Neural progenitor cell (in vitro differentiated cells): ENCODE results near the gene ARAP3. TPM values are rescaled to one million over a fixed set of nuclear protein-coding genes. Genes with fewer than 3 reads are reported as not detected.

ENCODE experiments used
- DNase-seq: peaks from one replicate; pipeline ENCODE4 v3.0.0-alpha.2; 2016; ENCODE audit warnings: low spot score
- H2AFZ ChIP-seq: fragments of 200-600 bp; sonication (generic); replicated peaks from 2 replicates; pipeline ENCODE4 v1.6.1; 2016; ENCODE audit warnings: antibody characterized with exemption
- H3F3A ChIP-seq: fragments of 200-600 bp; sonication (generic); 2 replicates; pipeline ENCODE4 v1.6.1; 2016; ENCODE audit warnings: antibody characterized with exemption, low read depth
- H3K27ac ChIP-seq: fragments of 200-600 bp; sonication (generic); 2 replicates; pipeline ENCODE4 v1.5.1; 2016; ENCODE audit warnings: mild to moderate bottlenecking
- H3K27me3 ChIP-seq: fragments of 200-600 bp; sonication (generic); 2 replicates; pipeline ENCODE4 v1.6.1; 2016; ENCODE audit warnings: mild to moderate bottlenecking, moderate library complexity
- H3K36me3 ChIP-seq: fragments of 200-600 bp; sonication (generic); 2 replicates; pipeline ENCODE4 v1.5.1; 2016
- H3K4me1 ChIP-seq: fragments of 200-600 bp; sonication (generic); 2 replicates; pipeline ENCODE4 v1.6.1; 2016; ENCODE audit warnings: mixed run types
- H3K4me2 ChIP-seq: fragments of 200-600 bp; sonication (generic); 2 replicates; pipeline ENCODE4 v1.6.1; 2016
- H3K4me3 ChIP-seq: fragments of 200-600 bp; sonication (generic); 2 replicates; pipeline ENCODE4 v1.5.1; 2016
- H3K79me2 ChIP-seq: fragments of 200-600 bp; sonication (generic); 2 replicates; pipeline ENCODE4 v1.6.1; 2016; ENCODE audit warnings: low read depth
- H3K9ac ChIP-seq: fragments of 200-600 bp; sonication (generic); 2 replicates; pipeline ENCODE4 v1.6.1; 2016
- H3K9me3 ChIP-seq: fragments of 200-600 bp; sonication (generic); 2 replicates; pipeline ENCODE4 v1.5.1; 2016; ENCODE audit warnings: low read depth
- H4K20me1 ChIP-seq: fragments of 200-600 bp; sonication (generic); 2 replicates; pipeline ENCODE4 v1.6.1; 2016; ENCODE audit warnings: low read depth
- H3K27ac Mint-ChIP-seq: 3 replicates; pipeline ENCODE4 v1.8.0; 2021; ENCODE audit warnings: mixed read lengths
- H3K27me3 Mint-ChIP-seq: 2 replicates; pipeline ENCODE4 v1.8.0; 2022; ENCODE audit warnings: low read depth, mild to moderate bottlenecking, inconsistent platforms, moderate library complexity, mixed read lengths; ENCODE audit not compliant: insufficient read depth
- H3K36me3 Mint-ChIP-seq: 3 replicates; pipeline ENCODE4 v1.8.0; 2021; ENCODE audit warnings: mixed read lengths
- H3K4me1 Mint-ChIP-seq: 3 replicates; pipeline ENCODE4 v1.8.0; 2021; ENCODE audit warnings: mixed read lengths
- H3K4me3 Mint-ChIP-seq: 3 replicates; pipeline ENCODE4 v1.8.0; 2021; ENCODE audit warnings: mild to moderate bottlenecking, moderate library complexity, mixed read lengths
- H3K9me3 Mint-ChIP-seq: 3 replicates; pipeline ENCODE4 v1.8.0; 2020; ENCODE audit warnings: mixed read lengths
- CTCF ChIP-seq: fragments of 200-600 bp; sonication (generic); IDR thresholded peaks from 2 replicates; pipeline ENCODE4 v1.5.1; 2017; ENCODE audit warnings: antibody characterized with exemption, mild to moderate bottlenecking
- EZH2 ChIP-seq: fragments of 200-600 bp; sonication (generic); IDR thresholded peaks from 2 replicates; pipeline ENCODE4 v1.6.1; 2017; ENCODE audit warnings: antibody characterized with exemption, mild to moderate bottlenecking, moderate library complexity
- EZH2phosphoT487 ChIP-seq: fragments of 200-600 bp; sonication (generic); IDR thresholded peaks from 2 replicates; pipeline ENCODE4 v1.6.1; 2017; ENCODE audit warnings: antibody characterized with exemption
- total RNA-seq: library from RNA; depleted of rRNA; stranded (reverse); fragments of >200 nt; gene quantifications from 2 replicates; pipeline ENCODE4 v1.2.3, GENCODE V29; 2015; ENCODE audit warnings: low replicate concordance

The ARAP3 gene
- total RNA-seq, 1 donor from 2014 or later, result 7.6 TPM

- no peaks in the 10 kb centered on the region for H3K36me3 ChIP-seq
- H3K9me3 Mint-ChIP-seq, result no peaks in the 10 kb centered on the region
- H3K27ac ChIP-seq, result no peak overlapping the region
Observed at GRCh38 chr5:141680178-141680577, 1.9 kb downstream of the ARAP3 start.

GRCh38 chr5:141677415-141677814, 4.6 kb downstream of the ARAP3 start:
- peaks cover 17% of the 10 kb centered on the region for H3K4me1 ChIP-seq
- Mint-ChIP-seq H3K4me3 (no peak overlapping the region), H3K4me1 (peaks cover 43% of the 10 kb centered on the region), H3K36me3 (peaks cover 15% of the 10 kb centered on the region), H3K27ac (no peak overlapping the region), H3K9me3 (no peaks in the 10 kb centered on the region), H3K27me3 (peaks cover 2% of the 10 kb centered on the region)
- no peak overlapping the region for H3K9ac ChIP-seq
- no peak overlapping the region for H3K4me2 ChIP-seq
- H3K4me3 ChIP-seq, result no peak overlapping the region
- no peaks in the 10 kb centered on the region for H3K9me3 ChIP-seq
- no peaks in the 10 kb centered on the region for H3K79me2 ChIP-seq
- H3F3A ChIP-seq, result peaks cover 24% of the 10 kb centered on the region
- no peaks in the 10 kb centered on the region for H3K27me3 ChIP-seq
- H2AFZ ChIP-seq, result no peak overlapping the region
- DNase-seq, result peak; percentile 53
- no peaks in the 10 kb centered on the region for H3K36me3 ChIP-seq
- no peak for TF ChIP-seq EZH2phosphoT487
- TF ChIP-seq EZH2, result no peak
- TF ChIP-seq CTCF, result peak; percentile 62
- peaks cover 2% of the 10 kb centered on the region for H4K20me1 ChIP-seq
- H3K27ac ChIP-seq, result no peak overlapping the region

More at GRCh38 chr5:141680178-141680577, 1.9 kb downstream of the ARAP3 start:
- TF ChIP-seq CTCF (no peak), EZH2phosphoT487 (no peak), EZH2 (no peak)
- Mint-ChIP-seq H3K36me3 (peaks cover 13% of the 10 kb centered on the region), H3K4me1 (peaks cover 41% of the 10 kb centered on the region), H3K4me3 (peak overlapping the region; percentile 69), H3K27me3 (peaks cover 2% of the 10 kb centered on the region), H3K27ac (peak overlapping the region; percentile 93)
- H3K79me2 ChIP-seq, result no peaks in the 10 kb centered on the region
- no peaks in the 10 kb centered on the region for H3K9me3 ChIP-seq
- H3K27me3 ChIP-seq, result no peaks in the 10 kb centered on the region
- peaks cover 43% of the 10 kb centered on the region for H3F3A ChIP-seq
- H3K9ac ChIP-seq, result no peak overlapping the region
- H4K20me1 ChIP-seq, result peaks cover 2% of the 10 kb centered on the region
- peaks cover 34% of the 10 kb centered on the region for H3K4me1 ChIP-seq
- H2AFZ ChIP-seq, result no peak overlapping the region
- DNase-seq, result no peak
- H3K4me2 ChIP-seq, result peak overlapping the region; percentile 79
- no peak overlapping the region for H3K4me3 ChIP-seq

- Histone ChIP-seq H3K9me3 (no peaks in the 10 kb centered on the region), H3K4me3 (no peak overlapping the region), H3K36me3 (no peaks in the 10 kb centered on the region), H3K79me2 (no peaks in the 10 kb centered on the region), H3K9ac (no peak overlapping the region), H3K4me2 (no peak overlapping the region), H4K20me1 (peaks cover 2% of the 10 kb centered on the region), H3K4me1 (peaks cover 6% of the 10 kb centered on the region), H2AFZ (no peak overlapping the region), H3K27me3 (no peaks in the 10 kb centered on the region), H3K27ac (no peak overlapping the region), H3F3A (peaks cover 9% of the 10 kb centered on the region)
- no peak for TF ChIP-seq EZH2
- no peak for TF ChIP-seq CTCF
- TF ChIP-seq EZH2phosphoT487, result no peak
- DNase-seq, result no peak
- no peak overlapping the region for H3K27ac Mint-ChIP-seq
- peaks cover 31% of the 10 kb centered on the region for H3K4me1 Mint-ChIP-seq
- H3K27me3 Mint-ChIP-seq, result no peaks in the 10 kb centered on the region
- no peak overlapping the region for H3K4me3 Mint-ChIP-seq
- H3K9me3 Mint-ChIP-seq, result no peaks in the 10 kb centered on the region
- H3K36me3 Mint-ChIP-seq, result peaks cover 15% of the 10 kb centered on the region
Observed at GRCh38 chr5:141675672-141676071, 6.4 kb downstream of the ARAP3 start.
